ENCODE results near the gene FHIT.

The FHIT gene

DNA sequence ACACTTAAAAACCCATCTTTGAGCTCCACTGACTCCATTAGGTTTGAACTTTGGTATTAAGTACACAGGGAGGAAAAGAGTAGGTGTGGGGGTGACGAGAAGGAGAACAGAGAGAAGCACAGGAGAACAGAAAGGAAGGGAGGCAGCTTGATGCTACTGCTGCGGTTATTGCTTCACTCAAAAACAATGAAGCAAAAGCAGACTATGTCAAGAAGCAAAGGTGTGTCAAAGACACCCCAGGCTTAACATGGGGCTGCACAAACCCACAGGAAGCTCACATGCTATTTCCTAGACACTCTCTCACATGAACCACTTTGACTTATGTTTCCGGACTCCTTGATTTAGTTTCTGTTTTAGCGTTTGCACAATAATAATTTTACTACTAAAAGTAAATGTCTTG, 1240.5 kb downstream of the FHIT start:
- no peak for DNase-seq

- no peak for DNase-seq
Observed at GRCh38 chr3:60009931-60010478, 1241.2 kb downstream of the FHIT start.

GRCh38 chr3:60001369-60001768, 1249.9 kb downstream of the FHIT start:
- DNase-seq, result no peak

GRCh38 chr3:60000311-60001105, 1250.7 kb downstream of the FHIT start:
- DNase-seq, result no peak

DNA sequence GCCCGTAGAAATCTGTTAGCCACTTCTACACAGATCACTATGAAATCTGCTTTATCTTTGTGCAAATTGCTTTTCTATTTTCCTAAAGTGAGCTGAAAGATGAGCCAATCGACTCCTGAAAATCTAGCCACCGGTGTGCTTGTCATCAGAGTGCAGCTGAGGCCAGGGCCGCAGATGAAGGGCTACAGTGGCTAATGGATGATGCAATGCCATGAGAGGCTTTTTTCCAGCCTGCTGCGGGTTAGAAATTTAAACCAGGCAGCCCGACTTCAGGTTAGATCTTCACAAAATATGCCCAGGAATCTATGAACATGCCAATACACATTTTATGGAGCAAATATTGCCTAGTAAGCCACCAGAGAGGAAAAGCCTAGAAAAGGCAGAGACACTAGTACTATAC, 1253.2 kb downstream of the FHIT start:
- DNase-seq, result no peak

GRCh38 chr3:59997583-59997982, 1253.7 kb downstream of the FHIT start:
- no peak for DNase-seq

- no peak for DNase-seq
Observed at GRCh38 chr3:59996056-59996455, 1255.2 kb downstream of the FHIT start.

DNA sequence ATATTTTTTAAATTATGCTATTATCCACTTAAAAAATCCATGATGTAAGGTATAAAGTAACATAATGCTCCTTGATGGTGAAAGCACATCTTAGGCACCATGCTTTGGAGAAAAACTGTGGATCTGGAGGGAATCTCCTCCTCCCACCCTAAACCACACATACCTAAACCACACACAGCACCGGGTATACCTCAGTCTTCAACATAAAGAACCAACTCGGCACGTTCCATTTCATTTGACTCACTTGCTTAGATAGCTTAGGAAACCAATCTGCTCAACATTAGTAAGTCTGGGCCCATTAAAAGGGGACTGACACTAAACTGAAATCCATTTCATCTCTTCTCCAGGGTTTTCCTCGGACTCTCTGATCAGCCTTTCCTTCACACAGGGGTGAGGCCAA, 1255.7 kb downstream of the FHIT start:
- DNase-seq, result no peak

DNA sequence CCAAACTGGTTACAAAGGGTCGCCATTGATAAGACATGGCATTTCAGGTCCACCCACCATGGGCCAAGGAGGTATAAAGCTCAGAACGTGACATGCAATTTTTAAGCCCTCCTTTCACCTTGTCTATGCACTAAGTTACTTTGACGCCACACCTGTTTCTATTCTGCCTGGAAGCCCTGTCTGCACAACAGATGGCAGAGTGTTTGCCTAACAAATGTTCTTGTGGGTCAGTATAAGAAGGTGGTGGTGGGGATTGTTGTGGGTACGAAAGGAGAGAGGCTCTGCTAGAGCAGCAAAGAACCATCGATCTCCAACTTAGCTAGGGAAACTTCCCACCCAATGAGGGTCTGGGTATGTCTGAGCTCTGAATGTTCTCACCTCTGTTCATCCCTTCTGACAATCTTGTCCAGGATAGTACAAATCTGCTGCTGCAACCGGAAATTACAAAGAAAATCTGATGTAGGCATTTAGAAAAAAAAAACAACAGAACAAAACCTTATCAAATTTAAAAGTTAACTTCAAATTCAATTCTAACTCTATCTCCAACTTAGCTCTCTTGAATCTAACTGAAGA, 1256.4 kb downstream of the FHIT start:
- no peak for DNase-seq

- DNase-seq, result no peak
Observed at GRCh38 chr3:59992578-59992977, 1258.7 kb downstream of the FHIT start.

DNA sequence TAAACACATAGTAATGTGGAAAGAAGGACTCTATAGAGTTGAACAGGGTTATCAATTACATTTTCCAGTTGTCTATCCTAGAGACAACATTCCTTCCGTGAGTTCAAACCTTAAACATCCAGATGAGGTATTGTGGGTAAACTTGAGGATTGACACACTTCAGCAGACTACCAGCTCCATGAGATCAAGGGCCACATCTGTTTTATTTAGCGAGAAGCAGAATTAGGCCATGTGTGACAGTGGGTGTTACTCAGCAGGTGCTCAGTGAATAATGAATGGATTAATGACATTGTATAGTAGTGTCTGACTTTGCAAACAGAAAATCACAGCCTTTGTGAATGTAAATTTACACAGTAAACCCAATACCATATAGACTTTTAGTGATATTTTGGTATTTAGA, 1260.3 kb downstream of the FHIT start:
- no peak for DNase-seq

- DNase-seq, result no peak
Observed at GRCh38 chr3:59982510-59982909, 1268.7 kb downstream of the FHIT start.

DNA sequence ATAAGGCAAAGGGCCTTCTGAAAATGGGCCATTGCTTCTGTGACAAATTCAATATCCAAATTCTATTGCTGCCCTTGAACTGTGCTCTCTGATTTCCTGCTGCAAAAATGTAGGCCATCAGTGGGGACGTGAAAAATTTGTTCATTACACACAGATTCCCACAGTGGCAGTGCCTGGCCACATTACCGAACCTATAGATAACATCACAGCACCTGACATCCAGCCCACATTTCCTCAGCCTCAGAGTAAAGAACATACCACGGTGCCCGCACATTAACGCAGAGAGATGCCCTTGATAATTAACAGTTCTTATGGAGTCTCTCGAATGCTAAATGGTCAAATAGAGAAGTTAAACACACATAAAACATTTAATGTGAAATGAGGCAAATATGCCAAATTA, 1269.9 kb downstream of the FHIT start:
- no peak for DNase-seq

DNA sequence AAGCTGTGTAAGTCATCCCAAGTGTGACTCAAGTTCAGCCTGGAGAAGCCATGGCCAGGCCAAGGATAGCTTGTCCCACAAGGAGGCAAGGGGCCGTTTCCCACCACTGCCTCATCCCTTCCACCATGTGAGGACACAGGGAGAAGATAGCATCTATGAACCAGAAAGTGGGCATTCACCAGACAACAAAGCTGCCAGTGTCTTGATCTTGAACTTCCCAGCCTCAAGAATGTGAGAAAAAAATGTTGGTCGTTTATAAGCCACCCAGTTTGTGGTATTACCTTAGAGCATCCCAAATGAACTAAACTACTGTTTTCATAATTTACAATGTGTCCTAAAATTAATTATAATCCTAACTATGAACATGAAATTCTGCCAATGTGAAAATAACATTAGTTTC, 1270.7 kb downstream of the FHIT start:
- DNase-seq, result no peak

- no peak for DNase-seq
Observed at GRCh38 chr3:59979542-59979941, 1271.7 kb downstream of the FHIT start.

DNA sequence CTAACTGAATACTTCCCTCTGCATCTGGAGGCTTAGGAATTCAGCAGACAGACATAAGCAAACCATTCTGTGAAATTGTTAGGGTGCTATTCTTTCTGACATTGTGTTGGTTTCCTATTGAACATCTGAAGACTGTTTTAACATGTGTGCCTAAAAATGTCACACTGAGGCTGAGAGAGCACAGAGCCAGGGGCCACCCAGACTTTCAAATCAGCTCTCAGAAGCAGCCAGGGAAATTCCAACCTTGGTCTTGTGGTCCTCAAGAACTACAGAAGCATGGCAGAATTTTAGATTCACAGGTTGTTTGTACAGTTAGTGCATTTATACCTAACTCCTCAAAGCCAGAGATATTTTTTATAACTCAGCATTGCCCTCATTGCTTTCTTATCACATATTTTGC, 1272.3 kb downstream of the FHIT start:
- no peak for DNase-seq

GRCh38 chr3:59970796-59971195, 1280.5 kb downstream of the FHIT start:
- DNase-seq, result no peak

- peak; percentile 47 for DNase-seq
Observed at GRCh38 chr3:59970376-59970775, 1280.9 kb downstream of the FHIT start.

GRCh38 chr3:59968513-59969045, 1282.7 kb downstream of the FHIT start:
- no peak for DNase-seq

DNA sequence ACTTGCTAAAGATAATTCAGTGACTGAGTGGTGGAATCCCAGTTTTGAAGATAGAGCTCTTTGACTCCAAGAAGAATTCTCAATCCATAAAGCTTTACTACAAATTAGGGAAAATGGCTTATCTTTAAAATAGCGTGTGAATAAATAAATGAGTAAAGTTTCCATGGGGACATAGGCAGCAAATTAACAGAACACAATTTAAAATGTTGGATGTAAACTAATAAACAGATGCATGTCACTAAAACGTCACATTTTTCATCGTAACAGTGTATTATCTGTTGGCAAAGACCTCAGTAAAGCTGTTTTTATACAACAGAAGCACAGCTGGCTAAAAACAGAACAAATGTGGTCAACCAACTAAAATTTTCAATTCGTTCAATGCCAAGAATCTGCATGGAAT, 1287.6 kb downstream of the FHIT start:
- no peak for DNase-seq

DNA sequence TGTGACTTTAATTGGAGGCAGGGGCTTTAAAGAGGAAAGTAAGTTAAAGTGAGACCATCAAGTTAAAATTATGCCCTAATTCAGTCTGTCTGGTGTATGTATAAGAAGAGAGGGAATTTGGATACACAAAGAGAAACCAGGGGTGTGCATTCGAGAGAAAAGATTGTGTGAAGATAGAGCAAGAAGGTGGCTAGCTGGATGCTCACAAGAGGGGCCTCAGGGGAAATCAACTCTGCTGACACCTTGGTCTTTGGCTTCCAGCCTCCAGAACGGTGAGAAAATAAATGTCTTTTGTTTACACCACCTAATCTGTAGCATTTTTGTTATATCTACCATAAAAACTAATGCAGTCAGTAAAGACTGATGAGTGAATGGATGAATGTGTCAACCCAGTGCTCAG, 1294.1 kb downstream of the FHIT start:
- no peak for DNase-seq

DNA sequence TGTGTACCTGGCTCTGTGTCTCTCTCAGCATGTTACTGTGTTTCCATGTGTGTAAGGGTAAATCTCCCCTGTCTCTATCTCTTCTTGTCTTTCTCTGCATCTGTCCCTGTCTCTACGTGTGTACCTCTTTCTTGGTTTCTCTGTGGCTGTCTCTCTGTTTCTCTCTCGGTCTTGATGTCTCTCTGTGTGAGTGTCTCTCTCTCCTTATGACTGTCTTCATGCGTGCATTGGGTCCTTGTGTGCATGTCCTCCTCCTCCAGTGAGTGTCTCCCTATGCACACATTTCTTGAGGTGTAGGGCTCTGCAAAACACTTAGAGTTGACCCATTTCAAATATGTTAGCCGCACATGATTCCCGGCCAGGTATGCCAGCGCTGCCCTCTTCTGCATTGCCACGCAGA, 1298.1 kb downstream of the FHIT start:
- no peak for DNase-seq

- DNase-seq, result no peak
Observed at GRCh38 chr3:59949311-59949710, 1301.9 kb downstream of the FHIT start.

- DNase-seq, result no peak
Observed at GRCh38 chr3:59946401-59946800, 1304.9 kb downstream of the FHIT start.

Data from NCI-H1694 (cell line).